Fibroblast of villous mesenchyme (primary cell): ENCODE measurements around the gene HECTD3. TPM values are rescaled to one million over a fixed set of nuclear protein-coding genes. Genes with fewer than 3 reads are reported as not detected.
"Not testable (repeated sequence)": the region's sequence is repeated elsewhere in the genome, so short reads cannot be mapped to it uniquely, and the experiment has no call there.

Experiments used
- DNase-seq: peaks from one replicate; pipeline ENCODE4 v3.0.0-alpha.2; 2010; ENCODE audit warnings: low read depth
- H3K4me3 ChIP-seq: 2 replicates; pipeline ENCODE4 v1.5.1; 2011; ENCODE audit warnings: low read depth, mild to moderate bottlenecking, low read length
- CTCF ChIP-seq: IDR thresholded peaks from 2 replicates; pipeline ENCODE4 v1.5.1; 2012; ENCODE audit warnings: low read depth, mild to moderate bottlenecking, low read length; ENCODE audit not compliant: insufficient read depth
- total RNA-seq: library from RNA; depleted of rRNA; stranded (reverse); fragments of >200 nt; gene quantifications from 2 replicates; pipeline ENCODE4 v1.2.3, GENCODE V29; 2012

HECTD3 gene
- total RNA-seq, 1 donor: 20.3 TPM

GRCh38 chr1:44995467-44996238 is 15.5 kb downstream of the HECTD3 start:
- DNase-seq: no peak
- no peak overlapping the region for H3K4me3 ChIP-seq
- TF ChIP-seq CTCF: no peak

- TF ChIP-seq CTCF: no peak
- no peak for DNase-seq
- H3K4me3 ChIP-seq: no peak overlapping the region
Observed at GRCh38 chr1:44994309-44994898, 16.7 kb downstream of the HECTD3 start.

GRCh38 chr1:44988531-44989156 is 22.5 kb downstream of the HECTD3 start:
- TF ChIP-seq CTCF: no peak
- DNase-seq: no peak

GRCh38 chr1:44985747-44986359 is 25.3 kb downstream of the HECTD3 start:
- no peak for TF ChIP-seq CTCF
- peak; percentile 69 for DNase-seq

More at GRCh38 chr1:44988531-44989156, 22.5 kb downstream of the HECTD3 start:
- H3K4me3 ChIP-seq: no peak overlapping the region

GRCh38 chr1:44977372-44977771 is 33.8 kb downstream of the HECTD3 start:
- DNase-seq: not testable (repeated sequence)

More at GRCh38 chr1:44985747-44986359, 25.3 kb downstream of the HECTD3 start:
- H3K4me3 ChIP-seq: peak overlapping the region; percentile 85

GRCh38 chr1:44976252-44976651 is 34.9 kb downstream of the HECTD3 start:
- H3K4me3 ChIP-seq: no peak overlapping the region
- no peak for DNase-seq
- TF ChIP-seq CTCF: no peak

More at GRCh38 chr1:44977372-44977771, 33.8 kb downstream of the HECTD3 start:
- H3K4me3 ChIP-seq: not testable (repeated sequence)

- no peak overlapping the region for H3K4me3 ChIP-seq
- DNase-seq: no peak
- TF ChIP-seq CTCF: no peak
Observed at GRCh38 chr1:44973645-44974044, 37.5 kb downstream of the HECTD3 start.
